Loucy (cell line): ENCODE data around the gene DUSP22.

Source experiments
- H2AFZ ChIP-seq: fragments of 200-600 bp; sonication (generic); 2 replicates; pipeline ENCODE4 v1.6.0; 2016; ENCODE audit warnings: antibody characterized with exemption, mild to moderate bottlenecking, low read length, moderate library complexity
- H3F3A ChIP-seq: fragments of 200-600 bp; 2 replicates; pipeline ENCODE4 v1.6.0; 2016; ENCODE audit warnings: antibody characterized with exemption, low read depth, mild to moderate bottlenecking
- H3K27me3 ChIP-seq: fragments of 200-600 bp; sonication (generic); 2 replicates; pipeline ENCODE4 v1.6.1; 2014; ENCODE audit warnings: low read length, mild to moderate bottlenecking; ENCODE audit not compliant: insufficient read depth, poor library complexity, severe bottlenecking
- H3K36me3 ChIP-seq: fragments of 200-600 bp; sonication (generic); 2 replicates; pipeline ENCODE4 v1.6.1; 2016; ENCODE audit warnings: low read length; ENCODE audit not compliant: insufficient read depth
- H3K4me1 ChIP-seq: fragments of 200-600 bp; sonication (generic); 2 replicates; pipeline ENCODE4 v1.5.1; 2014; ENCODE audit warnings: low read length, mild to moderate bottlenecking; ENCODE audit not compliant: insufficient read depth, poor library complexity, severe bottlenecking
- H3K4me2 ChIP-seq: fragments of 200-600 bp; sonication (generic); 2 replicates; pipeline ENCODE4 v1.6.0; 2014; ENCODE audit warnings: antibody characterized with exemption, low read length, low read depth, mild to moderate bottlenecking; ENCODE audit not compliant: poor library complexity, severe bottlenecking
- H3K4me3 ChIP-seq: fragments of 200-600 bp; sonication (generic); 2 replicates; pipeline ENCODE4 v1.5.1; 2014; ENCODE audit warnings: low read length, mild to moderate bottlenecking, mixed read lengths; ENCODE audit not compliant: poor library complexity, severe bottlenecking
- H3K79me2 ChIP-seq: fragments of 200-600 bp; sonication (generic); 2 replicates; pipeline ENCODE4 v1.6.1; 2014; ENCODE audit warnings: low read length; ENCODE audit not compliant: insufficient read depth
- H3K9ac ChIP-seq: fragments of 200-600 bp; sonication (generic); 2 replicates; pipeline ENCODE4 v1.6.0; 2014; ENCODE audit warnings: mild to moderate bottlenecking, low read depth, low read length, moderate library complexity; ENCODE audit not compliant: poor library complexity, severe bottlenecking
- H3K9me2 ChIP-seq: fragments of 200-600 bp; sonication (generic); replicated peaks from 2 replicates; pipeline ENCODE4 v1.6.1; 2016; ENCODE audit warnings: low read depth, low read length, mixed read lengths
- H3K9me3 ChIP-seq: fragments of 200-600 bp; sonication (generic); 2 replicates; pipeline ENCODE4 v1.6.1; 2014; ENCODE audit warnings: mild to moderate bottlenecking, antibody characterized with exemption, low read length, low read depth; ENCODE audit not compliant: insufficient read depth
- H4K20me1 ChIP-seq: fragments of 200-600 bp; sonication (generic); 2 replicates; pipeline ENCODE4 v1.6.0; 2014; ENCODE audit warnings: antibody characterized with exemption, low read length, mild to moderate bottlenecking; ENCODE audit not compliant: insufficient read depth, poor library complexity, severe bottlenecking
- EZH2phosphoT487 ChIP-seq: fragments of 200-600 bp; IDR thresholded peaks from 2 replicates; pipeline ENCODE4 v1.6.1; 2018; ENCODE audit warnings: antibody characterized with exemption, mild to moderate bottlenecking, moderate library complexity, borderline replicate concordance
- TF ChIP-seq, protein P1 (sequence below): fragments of 200-600 bp; sonication (generic); conservative IDR thresholded peaks from 2 replicates; pipeline ENCODE4 v1.5.1; 2014; ENCODE audit warnings: mild to moderate bottlenecking, antibody characterized with exemption, low read length

The DUSP22 gene

GRCh38 chr6:360349-360748, 68.1 kb downstream of the DUSP22 start:
- no peaks in the 10 kb centered on the region for H3K79me2 ChIP-seq
- H3F3A ChIP-seq, result no peaks in the 10 kb centered on the region
- no peak overlapping the region for H3K4me2 ChIP-seq
- H3K4me1 ChIP-seq, result peaks cover 15% of the 10 kb centered on the region
- no peak for TF ChIP-seq EZH2phosphoT487
- TF ChIP-seq, protein P1, sequence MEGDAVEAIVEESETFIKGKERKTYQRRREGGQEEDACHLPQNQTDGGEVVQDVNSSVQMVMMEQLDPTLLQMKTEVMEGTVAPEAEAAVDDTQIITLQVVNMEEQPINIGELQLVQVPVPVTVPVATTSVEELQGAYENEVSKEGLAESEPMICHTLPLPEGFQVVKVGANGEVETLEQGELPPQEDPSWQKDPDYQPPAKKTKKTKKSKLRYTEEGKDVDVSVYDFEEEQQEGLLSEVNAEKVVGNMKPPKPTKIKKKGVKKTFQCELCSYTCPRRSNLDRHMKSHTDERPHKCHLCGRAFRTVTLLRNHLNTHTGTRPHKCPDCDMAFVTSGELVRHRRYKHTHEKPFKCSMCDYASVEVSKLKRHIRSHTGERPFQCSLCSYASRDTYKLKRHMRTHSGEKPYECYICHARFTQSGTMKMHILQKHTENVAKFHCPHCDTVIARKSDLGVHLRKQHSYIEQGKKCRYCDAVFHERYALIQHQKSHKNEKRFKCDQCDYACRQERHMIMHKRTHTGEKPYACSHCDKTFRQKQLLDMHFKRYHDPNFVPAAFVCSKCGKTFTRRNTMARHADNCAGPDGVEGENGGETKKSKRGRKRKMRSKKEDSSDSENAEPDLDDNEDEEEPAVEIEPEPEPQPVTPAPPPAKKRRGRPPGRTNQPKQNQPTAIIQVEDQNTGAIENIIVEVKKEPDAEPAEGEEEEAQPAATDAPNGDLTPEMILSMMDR, result no peak
- H3K9me3 ChIP-seq, result no peaks in the 10 kb centered on the region; the same call in 1 of the 2 replicates
- H3K9me2 ChIP-seq, result no peaks in the 10 kb centered on the region
- H3K9ac ChIP-seq, result no peak overlapping the region
- no peaks in the 10 kb centered on the region for H3K36me3 ChIP-seq
- no peaks in the 10 kb centered on the region for H3K27me3 ChIP-seq
- H4K20me1 ChIP-seq, result no peaks in the 10 kb centered on the region
- no peak overlapping the region for H3K4me3 ChIP-seq
- H2AFZ ChIP-seq, result no peak overlapping the region

DNA sequence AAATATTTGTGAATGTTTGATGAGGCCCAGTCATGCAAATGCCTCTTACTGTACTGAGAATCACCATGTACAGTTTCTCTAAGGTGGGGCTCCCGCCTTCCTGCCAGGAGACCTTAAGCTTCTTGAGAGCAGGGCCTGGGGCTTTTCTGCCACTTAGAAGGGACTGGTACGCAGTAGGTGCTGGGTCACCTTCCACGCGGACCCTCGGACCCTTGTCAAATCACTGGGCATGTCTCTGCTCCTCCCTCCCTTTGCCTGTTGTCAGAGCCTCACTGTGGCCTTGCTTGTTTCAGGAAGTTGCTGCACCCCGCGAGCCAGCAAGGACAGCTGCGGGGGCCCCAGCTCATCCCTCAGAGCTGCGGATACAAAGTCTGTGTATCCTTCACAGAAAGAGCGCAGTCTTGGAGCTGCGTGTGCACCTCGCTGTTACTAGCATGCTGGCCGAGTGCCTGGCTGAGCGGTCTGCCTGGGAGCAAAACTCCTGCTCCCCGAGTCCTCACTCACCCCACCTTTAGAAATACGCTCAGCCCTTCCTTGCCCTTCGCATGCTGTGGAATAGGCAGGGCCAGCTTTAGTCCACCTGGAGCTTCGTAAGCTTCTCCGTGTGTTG, 68.6 kb downstream of the DUSP22 start:
- Histone ChIP-seq H4K20me1 (no peaks in the 10 kb centered on the region), H3K4me1 (peaks cover 12% of the 10 kb centered on the region), H2AFZ (no peak overlapping the region), H3K9ac (no peak overlapping the region), H3K79me2 (no peaks in the 10 kb centered on the region), H3F3A (no peaks in the 10 kb centered on the region), H3K9me3 (no peaks in the 10 kb centered on the region; the same call in 1 of the 2 replicates), H3K9me2 (no peaks in the 10 kb centered on the region), H3K36me3 (no peaks in the 10 kb centered on the region), H3K4me3 (no peak overlapping the region), H3K4me2 (no peak overlapping the region), H3K27me3 (no peaks in the 10 kb centered on the region)
- TF ChIP-seq, protein P1, result no peak
- no peak for TF ChIP-seq EZH2phosphoT487

GRCh38 chr6:361411-362132, 69.3 kb downstream of the DUSP22 start:
- Histone ChIP-seq H3F3A (no peaks in the 10 kb centered on the region), H3K4me1 (peaks cover 9% of the 10 kb centered on the region), H3K79me2 (no peaks in the 10 kb centered on the region), H3K9me3 (no peaks in the 10 kb centered on the region; the same call in 1 of the 2 replicates), H3K4me2 (no peak overlapping the region), H3K9me2 (no peaks in the 10 kb centered on the region), H3K27me3 (no peaks in the 10 kb centered on the region), H3K36me3 (no peaks in the 10 kb centered on the region), H4K20me1 (no peaks in the 10 kb centered on the region), H3K4me3 (no peak overlapping the region), H2AFZ (no peak overlapping the region), H3K9ac (no peak overlapping the region)
- TF ChIP-seq, protein P1, result no peak
- TF ChIP-seq EZH2phosphoT487, result no peak
